GM23338 (cell line): ENCODE measurements around the gene GAS2. TPM values are rescaled to one million over a fixed set of nuclear protein-coding genes. Genes with fewer than 3 reads are reported as not detected.

ENCODE experiments used
- ATAC-seq: fragments of 200-7000 bp; cut with Tn5 transposase; 3 replicates; pipeline ENCODE4 v1.9.1; 2020
- DNase-seq: peaks from one replicate; pipeline ENCODE4 v3.0.0-alpha.2; 2015; ENCODE audit warnings: low spot score
- H2AFZ ChIP-seq: fragments of 200-600 bp; sonication (generic); 2 replicates; pipeline ENCODE4 v1.8.0; 2016; ENCODE audit warnings: antibody characterized with exemption, mild to moderate bottlenecking, moderate library complexity
- H3F3A ChIP-seq: fragments of 200-600 bp; sonication (generic); replicated peaks from 2 replicates; pipeline ENCODE4 v1.8.0; 2017; ENCODE audit warnings: antibody characterized with exemption, mixed run types, low read depth
- H3K27ac ChIP-seq: fragments of 200-600 bp; sonication (generic); 2 replicates; pipeline ENCODE4 v1.6.1; 2016; ENCODE audit warnings: low read depth
- H3K27me3 ChIP-seq: fragments of 200-600 bp; sonication (generic); 2 replicates; pipeline ENCODE4 v1.8.0; 2016; ENCODE audit warnings: mild to moderate bottlenecking, mixed run types, moderate library complexity; ENCODE audit not compliant: insufficient read depth
- H3K36me3 ChIP-seq: fragments of 200-600 bp; sonication (generic); 2 replicates; pipeline ENCODE4 v1.8.0; 2016; ENCODE audit warnings: mild to moderate bottlenecking; ENCODE audit not compliant: insufficient read depth
- H3K4me1 ChIP-seq: fragments of 200-600 bp; sonication (generic); 2 replicates; pipeline ENCODE4 v1.8.0; 2016; ENCODE audit warnings: mild to moderate bottlenecking, moderate library complexity; ENCODE audit not compliant: insufficient read depth
- H3K4me2 ChIP-seq: fragments of 200-600 bp; sonication (generic); 2 replicates; pipeline ENCODE4 v1.7.1; 2017; ENCODE audit warnings: mixed run types
- H3K4me3 ChIP-seq: fragments of 200-600 bp; sonication (generic); 2 replicates; pipeline ENCODE4 v1.6.1; 2016; ENCODE audit warnings: mixed run types
- H3K79me2 ChIP-seq: fragments of 200-600 bp; sonication (generic); replicated peaks from 2 replicates; pipeline ENCODE4 v1.8.0; 2017; ENCODE audit warnings: mild to moderate bottlenecking; ENCODE audit not compliant: insufficient read depth
- H3K9me2 ChIP-seq: fragments of 200-600 bp; sonication (generic); 2 replicates; pipeline ENCODE4 v1.8.0; 2017; ENCODE audit not compliant: insufficient read depth
- H4K20me1 ChIP-seq: fragments of 200-600 bp; sonication (generic); replicated peaks from 2 replicates; pipeline ENCODE4 v1.8.0; 2017; ENCODE audit warnings: mild to moderate bottlenecking; ENCODE audit not compliant: insufficient read depth
- H3K27ac Mint-ChIP-seq: 2 replicates; pipeline ENCODE4 v1.8.0; 2020; ENCODE audit warnings: inconsistent platforms, mild to moderate bottlenecking, moderate library complexity, mixed read lengths
- H3K27me3 Mint-ChIP-seq: 3 replicates; pipeline ENCODE4 v1.8.0; 2022; ENCODE audit warnings: low read depth, mild to moderate bottlenecking, moderate library complexity, mixed read lengths, inconsistent platforms; ENCODE audit not compliant: insufficient read depth, poor library complexity
- H3K36me3 Mint-ChIP-seq: 3 replicates; pipeline ENCODE4 v1.8.0; 2021; ENCODE audit warnings: low read depth, mild to moderate bottlenecking, inconsistent platforms, moderate library complexity, mixed read lengths
- H3K4me1 Mint-ChIP-seq: 3 replicates; pipeline ENCODE4 v1.8.0; 2020; ENCODE audit warnings: mild to moderate bottlenecking, inconsistent platforms, mixed read lengths
- H3K4me3 Mint-ChIP-seq: 3 replicates; pipeline ENCODE4 v1.8.0; 2021; ENCODE audit warnings: moderate library complexity, mild to moderate bottlenecking, inconsistent platforms, mixed read lengths
- H3K9me3 Mint-ChIP-seq: 3 replicates; pipeline ENCODE4 v1.8.0; 2020; ENCODE audit warnings: moderate library complexity, mild to moderate bottlenecking, inconsistent platforms, mixed read lengths
- CREB1 ChIP-seq: fragments of 250-450 bp; sonication (Bioruptor Pico); IDR thresholded peaks from 2 replicates; pipeline ENCODE4 v1.5.0; 2020; ENCODE audit warnings: low read depth, mild to moderate bottlenecking, moderate library complexity
- CTCF ChIP-seq, 2 experiments: fragments of 200-600 bp in 1 of 2; sonication (generic) in 1 of 2; conservative IDR thresholded peaks; 2 replicates each; pipeline versions ENCODE4 v1.5.1 to v1.6.1; 2016 to 2017; ENCODE audit warnings: antibody characterized with exemption in 2 of 2, low read depth in 2 of 2, mild to moderate bottlenecking in 2 of 2, moderate library complexity in 1 of 2
- ETS1 ChIP-seq: IDR thresholded peaks from 2 replicates; pipeline ENCODE4 v1.6.1; 2016; ENCODE audit warnings: antibody characterized with exemption
- EZH2 ChIP-seq: fragments of 200-600 bp; sonication (generic); IDR thresholded peaks from one replicate; pipeline ENCODE4 v1.8.0; 2017; ENCODE audit warnings: antibody characterized with exemption, mild to moderate bottlenecking, low read depth; ENCODE audit not compliant: unreplicated experiment
- REST ChIP-seq: IDR thresholded peaks from one replicate; pipeline ENCODE4 v1.6.1; 2018; ENCODE audit warnings: antibody characterized with exemption; ENCODE audit not compliant: unreplicated experiment
- ZNF331 ChIP-seq: fragments of 250-450 bp; sonication (Bioruptor Pico); IDR thresholded peaks from 2 replicates; pipeline ENCODE4 v1.5.0; 2020; ENCODE audit warnings: low read depth, mild to moderate bottlenecking, moderate library complexity
- polyA plus RNA-seq: library from polyadenylated mRNA; unstranded; fragments of >200 nt; fragmentation: Nextera tagmentation; extraction: Ambion mirVana; gene quantifications from 2 replicates; pipeline ENCODE4 v1.2.1, GENCODE V29; 2016
- total RNA-seq: library from RNA; depleted of rRNA; stranded (reverse); fragments of >200 nt; shearing (Covaris generic); gene quantifications from 2 replicates; pipeline ENCODE4 v1.2.3, GENCODE V29; 2014

Gene GAS2
- total and polyA plus RNA-seq, 2 experiments from 2014 or later: 2.6 to 6.7 TPM

DNA sequence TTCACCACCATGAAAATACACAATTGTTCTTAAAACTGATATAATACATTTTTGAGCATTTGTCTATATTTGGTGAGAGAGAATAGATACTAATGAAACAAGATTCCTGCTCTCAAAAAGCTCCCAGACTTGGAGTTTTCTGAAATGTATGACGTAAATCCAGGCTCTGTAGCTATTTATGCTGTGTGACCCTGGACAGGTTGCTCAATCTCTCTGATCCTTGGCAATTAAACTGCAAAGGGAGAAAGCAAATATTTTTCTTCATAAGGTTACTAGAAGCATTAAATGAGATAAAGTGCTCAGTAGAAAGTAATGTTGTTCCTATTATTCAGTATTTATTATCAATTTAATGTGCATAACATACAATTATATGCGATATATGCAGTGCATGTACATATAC is 120.6 kb downstream of the GAS2 start:
- Mint-ChIP-seq H3K9me3 (no peaks in the 10 kb centered on the region; the same call in 2 of the 3 replicates), H3K4me3 (no peak overlapping the region), H3K27me3 (no peaks in the 10 kb centered on the region), H3K36me3 (no peaks in the 10 kb centered on the region), H3K27ac (no peak overlapping the region), H3K4me1 (peaks cover 7% of the 10 kb centered on the region; the same call in 2 of the 3 replicates)
- Histone ChIP-seq H3F3A (no peaks in the 10 kb centered on the region), H3K4me2 (no peak overlapping the region), H3K4me1 (no peaks in the 10 kb centered on the region), H3K27ac (no peak overlapping the region), H3K9me2 (no peaks in the 10 kb centered on the region), H3K27me3 (no peaks in the 10 kb centered on the region), H4K20me1 (no peaks in the 10 kb centered on the region), H3K36me3 (no peaks in the 10 kb centered on the region), H2AFZ (no peak overlapping the region), H3K79me2 (no peaks in the 10 kb centered on the region), H3K4me3 (no peak overlapping the region)
- ATAC-seq: no peak
- DNase-seq: no peak
- TF ChIP-seq ZNF331 (CRISPR knock-in tag) (no peak), EZH2 (no peak), CREB1 (CRISPR knock-in tag) (no peak), ETS1 (no peak), REST (no peak), CTCF (conservative IDR thresholded peaks at IDR 0.05; ENCODE audit: low read depth in 2 of 2) (no peak)

DNA sequence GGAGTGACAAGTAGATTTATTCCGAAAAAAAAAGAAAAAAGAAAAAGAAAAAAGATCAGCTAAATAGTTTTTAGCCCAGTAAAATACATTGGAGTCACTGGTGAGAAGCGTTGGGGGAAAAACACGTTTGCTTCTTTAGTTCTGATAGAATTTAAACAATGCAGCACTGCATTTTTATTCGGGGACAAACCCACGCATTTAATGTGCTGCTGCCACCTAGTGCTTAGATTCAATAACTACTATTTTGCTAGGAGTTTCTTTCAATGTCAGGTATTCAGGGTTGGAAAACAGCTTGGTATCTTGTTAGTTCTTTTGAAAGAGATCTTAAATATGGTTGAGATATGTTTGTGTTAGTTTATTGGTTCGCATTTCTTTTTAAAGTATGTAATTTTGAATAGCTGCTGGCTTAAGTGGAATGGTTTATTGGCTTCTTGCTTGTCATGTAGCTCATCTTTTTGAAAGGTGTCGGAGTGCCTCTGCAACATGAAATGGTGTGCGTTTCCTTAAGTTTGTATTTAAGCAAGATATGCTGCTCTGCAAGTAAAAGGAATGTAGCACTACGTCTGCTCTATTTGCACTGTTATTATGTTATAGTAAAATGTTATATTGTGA is 121.2 kb downstream of the GAS2 start:
- Histone ChIP-seq H2AFZ (no peak overlapping the region), H3K4me2 (no peak overlapping the region), H3K27ac (no peak overlapping the region), H3K36me3 (no peaks in the 10 kb centered on the region), H3K79me2 (no peaks in the 10 kb centered on the region), H3F3A (no peaks in the 10 kb centered on the region), H3K4me3 (no peak overlapping the region), H3K9me2 (no peaks in the 10 kb centered on the region), H3K27me3 (no peaks in the 10 kb centered on the region), H3K4me1 (no peaks in the 10 kb centered on the region), H4K20me1 (no peaks in the 10 kb centered on the region)
- no peak overlapping the region for H3K4me3 Mint-ChIP-seq
- H3K27me3 Mint-ChIP-seq: no peaks in the 10 kb centered on the region
- ATAC-seq (peak; percentile 56), DNase-seq (peak; percentile 81)
- H3K9me3 Mint-ChIP-seq: no peaks in the 10 kb centered on the region; the same call in 2 of the 3 replicates
- no peaks in the 10 kb centered on the region for H3K36me3 Mint-ChIP-seq
- no peak overlapping the region for H3K27ac Mint-ChIP-seq
- TF ChIP-seq CTCF (conservative IDR thresholded peaks at IDR 0.05; ENCODE audit: low read depth in 2 of 2): peak; percentile 75 to 80
- no peak for TF ChIP-seq REST
- peaks cover 10% of the 10 kb centered on the region for H3K4me1 Mint-ChIP-seq
